Parathyroid adenoma (tissue), 2 donors: ENCODE measurements around the gene DHX40.

ENCODE experiments used
- H2AFZ ChIP-seq: fragments of 300-600 bp; sonication (generic); one replicate; pipeline ENCODE4 v1.7.0; 2017; ENCODE audit warnings: antibody characterized with exemption, mild to moderate bottlenecking
- H3K27ac ChIP-seq: fragments of 300-600 bp; sonication (generic); one replicate; pipeline ENCODE4 v1.7.0; 2017
- H3K27me3 ChIP-seq: fragments of 300-600 bp; sonication (generic); one replicate; pipeline ENCODE4 v1.7.0; 2017; ENCODE audit warnings: low read length; ENCODE audit not compliant: control insufficient read depth, insufficient read depth
- H3K36me3 ChIP-seq: fragments of 300-600 bp; sonication (generic); one replicate; pipeline ENCODE4 v1.7.0; 2017; ENCODE audit warnings: low read length; ENCODE audit not compliant: control insufficient read depth, insufficient read depth
- H3K4me1 ChIP-seq: fragments of 300-600 bp; sonication (generic); one replicate; pipeline ENCODE4 v1.7.0; 2017; ENCODE audit warnings: control low read depth
- H3K4me2 ChIP-seq: fragments of 300-600 bp; sonication (generic); one replicate; pipeline ENCODE4 v1.7.0; 2017; ENCODE audit warnings: low read length
- H3K4me3 ChIP-seq: fragments of 300-600 bp; sonication (generic); one replicate; pipeline ENCODE4 v1.7.0; 2017; ENCODE audit warnings: low read depth, low read length
- H3K79me2 ChIP-seq: fragments of 300-600 bp; sonication (generic); one replicate; pipeline ENCODE4 v1.7.0; 2017; ENCODE audit warnings: control low read depth
- H3K9ac ChIP-seq: fragments of 300-600 bp; sonication (generic); one replicate; pipeline ENCODE4 v1.7.0; 2017; ENCODE audit warnings: mild to moderate bottlenecking
- H3K9me3 ChIP-seq: fragments of 300-600 bp; sonication (generic); one replicate; pipeline ENCODE4 v1.7.0; 2017; ENCODE audit warnings: low read length; ENCODE audit not compliant: control insufficient read depth
- TF ChIP-seq, protein P1 (sequence below): fragments of 300-600 bp; sonication (generic); IDR thresholded peaks from one replicate; pipeline ENCODE4 v1.7.0; 2017; ENCODE audit warnings: antibody characterized with exemption, mild to moderate bottlenecking
- donor health status: primary hyperparathyroidism.

DHX40 gene

DNA sequence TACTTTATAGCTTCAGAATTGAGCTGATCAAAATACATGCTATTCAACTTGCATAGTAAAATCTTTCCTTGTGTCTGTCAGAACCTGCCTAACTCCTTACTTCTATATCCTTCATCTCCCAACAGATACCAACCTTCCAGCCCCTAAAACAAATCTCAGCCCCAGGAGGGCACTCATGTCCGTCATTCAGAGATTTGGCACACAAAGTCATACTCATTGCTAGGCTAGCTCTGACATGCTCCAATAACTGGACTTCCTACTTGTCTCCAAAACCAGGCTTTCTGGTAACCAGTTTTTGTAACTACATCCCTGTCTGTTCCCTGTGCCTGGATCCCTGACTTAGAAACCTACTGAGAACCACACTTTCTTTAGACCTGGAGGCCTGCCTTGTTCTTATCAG lies 37.5 kb upstream of the DHX40 start:
- Histone ChIP-seq H3K27me3 (no peaks in the 10 kb centered on the region), H3K4me1 (no peaks in the 10 kb centered on the region), H3K9ac (no peak overlapping the region), H3K9me3 (no peaks in the 10 kb centered on the region), H3K27ac (no peak overlapping the region), H3K4me3 (no peak overlapping the region), H3K36me3 (no peaks in the 10 kb centered on the region), H3K4me2 (no peak overlapping the region), H3K79me2 (no peaks in the 10 kb centered on the region), H2AFZ (no peak overlapping the region)
- TF ChIP-seq, protein P1, sequence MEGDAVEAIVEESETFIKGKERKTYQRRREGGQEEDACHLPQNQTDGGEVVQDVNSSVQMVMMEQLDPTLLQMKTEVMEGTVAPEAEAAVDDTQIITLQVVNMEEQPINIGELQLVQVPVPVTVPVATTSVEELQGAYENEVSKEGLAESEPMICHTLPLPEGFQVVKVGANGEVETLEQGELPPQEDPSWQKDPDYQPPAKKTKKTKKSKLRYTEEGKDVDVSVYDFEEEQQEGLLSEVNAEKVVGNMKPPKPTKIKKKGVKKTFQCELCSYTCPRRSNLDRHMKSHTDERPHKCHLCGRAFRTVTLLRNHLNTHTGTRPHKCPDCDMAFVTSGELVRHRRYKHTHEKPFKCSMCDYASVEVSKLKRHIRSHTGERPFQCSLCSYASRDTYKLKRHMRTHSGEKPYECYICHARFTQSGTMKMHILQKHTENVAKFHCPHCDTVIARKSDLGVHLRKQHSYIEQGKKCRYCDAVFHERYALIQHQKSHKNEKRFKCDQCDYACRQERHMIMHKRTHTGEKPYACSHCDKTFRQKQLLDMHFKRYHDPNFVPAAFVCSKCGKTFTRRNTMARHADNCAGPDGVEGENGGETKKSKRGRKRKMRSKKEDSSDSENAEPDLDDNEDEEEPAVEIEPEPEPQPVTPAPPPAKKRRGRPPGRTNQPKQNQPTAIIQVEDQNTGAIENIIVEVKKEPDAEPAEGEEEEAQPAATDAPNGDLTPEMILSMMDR = no peak

DNA sequence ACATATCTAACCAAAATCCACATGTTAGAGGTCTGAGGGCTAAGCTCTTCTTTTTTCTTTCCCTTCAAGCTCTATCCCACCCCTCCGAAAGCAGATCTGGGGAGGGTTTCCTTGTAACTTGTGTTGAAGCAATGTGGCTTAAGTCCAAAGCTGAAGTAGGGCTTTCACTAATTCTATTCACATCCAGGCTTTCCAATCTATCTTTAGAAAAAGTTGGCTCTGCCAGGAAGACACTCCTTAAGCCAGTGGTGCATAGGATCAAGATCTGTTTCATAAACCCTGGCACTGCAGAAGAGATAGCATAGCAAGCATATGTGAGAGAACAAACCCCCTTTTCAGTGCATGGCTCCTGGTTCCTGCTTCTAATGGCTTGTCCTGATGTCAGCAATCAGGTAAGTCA lies 34.9 kb upstream of the DHX40 start:
- no peak overlapping the region for H3K4me2 ChIP-seq
- H3K79me2 ChIP-seq = no peaks in the 10 kb centered on the region
- H3K27ac ChIP-seq = no peak overlapping the region
- no peaks in the 10 kb centered on the region for H3K9me3 ChIP-seq
- H3K9ac ChIP-seq = no peak overlapping the region
- no peaks in the 10 kb centered on the region for H3K36me3 ChIP-seq
- H3K4me1 ChIP-seq = no peaks in the 10 kb centered on the region
- no peak overlapping the region for H2AFZ ChIP-seq
- TF ChIP-seq, protein P1 = no peak
- H3K4me3 ChIP-seq = no peak overlapping the region
- H3K27me3 ChIP-seq = no peaks in the 10 kb centered on the region

DNA sequence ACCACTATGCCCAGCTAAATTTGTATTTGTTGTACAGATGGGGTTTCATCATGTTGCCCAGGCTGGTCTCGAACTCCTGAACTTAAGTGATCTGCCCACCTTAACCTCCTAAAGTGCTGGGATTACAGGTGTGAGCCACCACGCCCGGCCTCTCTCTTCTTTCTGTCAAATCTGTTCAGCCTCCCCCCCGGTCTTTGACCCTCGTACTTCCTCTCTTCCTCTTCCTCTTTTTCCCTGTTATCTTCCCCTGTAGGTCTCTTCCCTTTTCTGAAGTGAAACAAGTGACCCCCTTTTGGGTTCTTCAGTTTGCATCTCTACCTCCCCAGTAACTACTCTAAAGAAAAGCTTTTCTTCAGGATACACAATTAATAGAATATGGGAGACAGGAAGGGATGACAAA lies 31.7 kb upstream of the DHX40 start:
- Histone ChIP-seq H2AFZ (no peak overlapping the region), H3K79me2 (no peaks in the 10 kb centered on the region), H3K4me2 (no peak overlapping the region), H3K4me3 (no peak overlapping the region), H3K36me3 (no peaks in the 10 kb centered on the region), H3K27ac (no peak overlapping the region), H3K27me3 (no peaks in the 10 kb centered on the region), H3K9ac (no peak overlapping the region), H3K9me3 (no peaks in the 10 kb centered on the region), H3K4me1 (no peaks in the 10 kb centered on the region)
- TF ChIP-seq, protein P1 = no peak

DNA sequence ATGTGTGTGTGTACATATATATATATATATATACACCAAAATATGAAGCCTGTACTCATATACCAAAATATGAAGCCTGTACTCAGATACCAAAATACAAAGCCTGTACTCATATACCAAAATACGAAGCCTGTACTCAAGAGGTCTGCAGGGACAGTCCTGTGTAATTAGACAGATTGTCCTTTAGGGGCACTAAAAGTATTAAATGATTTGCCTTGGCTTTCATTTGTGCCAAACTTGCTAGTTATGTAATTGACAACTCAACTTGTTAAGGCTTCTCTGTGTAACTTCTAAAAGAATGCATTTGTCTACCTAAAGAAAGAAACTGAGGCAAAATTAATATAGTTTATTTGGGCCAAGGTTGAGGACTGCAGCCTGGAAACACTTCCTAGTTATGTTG lies 30.8 kb upstream of the DHX40 start:
- H3K27me3 ChIP-seq = no peaks in the 10 kb centered on the region
- no peaks in the 10 kb centered on the region for H3K4me1 ChIP-seq
- no peaks in the 10 kb centered on the region for H3K9me3 ChIP-seq
- no peak overlapping the region for H3K9ac ChIP-seq
- no peaks in the 10 kb centered on the region for H3K36me3 ChIP-seq
- TF ChIP-seq, protein P1 = peak; percentile 13
- H3K4me2 ChIP-seq = no peak overlapping the region
- H3K79me2 ChIP-seq = no peaks in the 10 kb centered on the region
- H3K27ac ChIP-seq = no peak overlapping the region
- no peak overlapping the region for H3K4me3 ChIP-seq
- no peak overlapping the region for H2AFZ ChIP-seq

GRCh38 chr17:59538195-59538909 lies 27.1 kb upstream of the DHX40 start:
- no peak overlapping the region for H3K4me3 ChIP-seq

More at GRCh38 chr17:59538195-59538909, 27.1 kb upstream of the DHX40 start:
- Histone ChIP-seq H3K79me2 (no peaks in the 10 kb centered on the region), H3K4me1 (no peaks in the 10 kb centered on the region), H3K9ac (no peak overlapping the region), H2AFZ (no peak overlapping the region), H3K4me2 (no peak overlapping the region), H3K9me3 (no peaks in the 10 kb centered on the region), H3K27me3 (no peaks in the 10 kb centered on the region), H3K27ac (no peak overlapping the region), H3K36me3 (no peaks in the 10 kb centered on the region)
- TF ChIP-seq, protein P1 = no peak
